Activated CD4-positive, alpha-beta T cell treated with anti-CD3 and anti-CD28 coated beads, Interleukin-2, amount 50 U/mL, for 1 hour (primary cell): ENCODE data around the gene NLGN2.
A peak's percentile ranks its signal among the peaks of the same experiment; 100 is the strongest.

Source experiments
- DNase-seq: peaks from one replicate; pipeline ENCODE4 v3.0.0-alpha.2; 2020

Gene NLGN2

GRCh38 chr17:7437950-7438614, 30.4 kb downstream of the NLGN2 start:
- DNase-seq = peak; percentile 57

DNA sequence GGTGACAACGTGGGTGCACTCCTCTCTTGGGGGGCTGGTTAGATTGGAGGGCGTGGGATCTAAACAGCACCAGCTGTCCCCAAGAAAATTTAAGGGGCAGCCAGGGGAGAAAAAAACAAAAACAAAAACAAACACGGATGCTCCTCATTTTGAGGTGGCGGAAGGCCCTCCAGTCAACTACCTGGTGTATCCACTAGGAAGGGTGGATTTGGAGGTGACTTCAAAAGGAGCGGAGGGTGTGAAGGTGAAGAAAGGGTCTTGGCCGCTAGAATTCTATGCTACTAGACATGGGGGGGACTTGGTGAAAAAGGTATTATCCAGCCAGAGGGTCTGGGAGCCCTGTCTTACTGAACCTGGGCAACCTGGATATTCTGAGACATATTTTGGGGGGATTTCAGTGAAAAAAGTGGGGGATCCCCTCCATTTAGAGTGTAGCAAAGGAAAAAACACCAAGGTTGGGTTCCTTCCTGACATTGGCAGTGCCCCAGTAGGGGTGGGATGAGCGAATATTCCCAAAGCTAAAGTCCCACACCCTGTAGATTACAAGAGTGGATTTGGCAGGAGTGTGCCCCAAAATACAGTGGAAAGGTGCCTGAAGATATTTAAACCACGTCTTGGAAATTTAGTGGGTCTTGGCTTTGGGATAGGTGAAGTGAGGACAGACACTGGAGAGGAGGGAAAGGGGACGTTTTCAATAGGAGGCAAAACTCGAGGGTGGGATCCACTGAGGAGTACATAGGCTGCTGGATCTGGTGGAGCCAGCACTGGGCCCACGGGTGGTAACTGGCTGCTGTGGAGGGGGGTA, 31.2 kb downstream of the NLGN2 start:
- DNase-seq = no peak

DNA sequence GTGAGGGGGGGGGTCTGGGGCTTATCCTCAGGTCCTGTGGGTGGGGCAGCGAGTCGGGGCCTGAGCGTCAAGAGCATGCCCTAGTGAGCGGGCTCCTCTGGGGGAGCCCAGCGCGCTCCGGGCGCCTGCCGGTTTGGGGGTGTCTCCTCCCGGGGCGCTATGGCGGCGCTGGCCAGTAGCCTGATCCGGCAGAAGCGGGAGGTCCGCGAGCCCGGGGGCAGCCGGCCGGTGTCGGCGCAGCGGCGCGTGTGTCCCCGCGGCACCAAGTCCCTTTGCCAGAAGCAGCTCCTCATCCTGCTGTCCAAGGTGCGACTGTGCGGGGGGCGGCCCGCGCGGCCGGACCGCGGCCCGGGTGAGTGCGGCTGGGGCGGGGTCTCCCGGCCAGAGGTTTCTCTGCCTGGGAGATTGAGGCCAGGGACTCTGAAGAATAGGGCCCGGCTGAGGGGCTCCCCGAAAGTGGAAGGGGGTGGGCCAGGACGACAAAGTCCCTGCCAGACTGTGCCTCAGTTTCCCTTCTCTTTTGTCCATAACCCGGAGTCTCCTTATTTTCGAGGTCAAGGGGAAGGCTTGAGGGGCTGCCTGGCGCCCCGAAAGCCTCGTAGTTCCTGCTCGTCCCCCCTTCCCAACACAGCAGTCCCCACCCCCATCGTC, 31.9 kb downstream of the NLGN2 start, which contains the start of gene FGF11:
TSS of gene FGF11 (plus strand) at position 51 of the 651 bp plus-strand sequence. CDS start at position 160, 109 bp downstream.
- DNase-seq = no peak

DNA sequence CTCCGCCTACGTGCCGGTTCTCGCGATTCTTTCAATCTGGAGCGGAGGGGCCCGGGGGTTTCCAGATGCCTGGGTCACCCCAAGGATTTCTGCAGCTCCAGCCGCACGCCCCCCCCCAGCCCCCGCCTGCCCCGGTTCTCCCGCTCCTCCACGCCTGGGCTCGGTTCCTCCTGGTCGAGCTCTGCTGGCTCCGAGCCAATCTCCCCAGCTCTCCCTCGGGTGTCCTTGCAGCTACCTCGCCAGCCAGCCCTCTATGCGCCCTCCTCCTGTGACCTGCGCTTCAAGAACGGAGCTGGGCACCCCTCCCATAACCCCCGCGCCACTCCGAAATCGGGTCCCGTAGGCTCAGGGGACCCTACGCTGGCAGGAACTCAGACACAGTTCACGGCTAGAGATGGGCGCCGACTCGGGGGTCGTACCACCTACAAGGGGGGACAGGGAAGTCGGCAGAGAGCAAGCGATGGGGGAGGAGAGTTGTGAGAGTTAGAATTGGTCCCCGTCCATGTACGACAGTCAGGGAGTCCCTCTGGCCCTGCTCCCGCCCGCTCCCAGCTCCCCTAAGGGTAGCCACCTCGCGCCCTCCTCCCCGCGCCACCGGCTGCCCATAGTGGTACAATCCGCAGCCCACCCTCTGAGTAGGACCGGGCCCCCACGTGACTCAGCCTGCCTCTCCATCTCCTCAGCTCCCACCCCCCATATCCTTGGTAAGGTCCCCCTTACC, 32.6 kb downstream of the NLGN2 start:
- DNase-seq = peak; percentile 12

DNA sequence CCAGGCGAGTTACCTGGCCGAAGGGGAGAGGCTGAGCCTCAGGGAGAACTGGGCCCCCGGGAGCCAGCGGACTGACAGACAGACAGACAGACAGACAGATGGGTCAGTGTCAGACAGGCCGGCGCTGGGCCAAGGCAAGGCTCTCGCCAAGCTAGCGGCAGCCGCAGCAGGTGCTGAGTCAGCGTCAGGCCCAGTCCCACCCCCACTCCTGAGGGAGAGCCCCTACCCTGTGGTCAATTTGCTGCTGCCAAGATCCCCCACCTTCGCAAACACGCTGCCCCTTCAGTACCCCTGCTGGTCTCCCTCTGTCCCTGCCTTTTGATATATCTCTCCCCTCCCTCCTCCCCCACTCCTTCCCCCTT, 33.2 kb downstream of the NLGN2 start:
- DNase-seq = no peak

GRCh38 chr17:7441266-7441665, 33.6 kb downstream of the NLGN2 start:
- DNase-seq = no peak

GRCh38 chr17:7442142-7442541, 34.5 kb downstream of the NLGN2 start:
- DNase-seq = no peak

- no peak for DNase-seq
Measured at GRCh38 chr17:7443499-7444485, 36.1 kb downstream of the NLGN2 start.

DNA sequence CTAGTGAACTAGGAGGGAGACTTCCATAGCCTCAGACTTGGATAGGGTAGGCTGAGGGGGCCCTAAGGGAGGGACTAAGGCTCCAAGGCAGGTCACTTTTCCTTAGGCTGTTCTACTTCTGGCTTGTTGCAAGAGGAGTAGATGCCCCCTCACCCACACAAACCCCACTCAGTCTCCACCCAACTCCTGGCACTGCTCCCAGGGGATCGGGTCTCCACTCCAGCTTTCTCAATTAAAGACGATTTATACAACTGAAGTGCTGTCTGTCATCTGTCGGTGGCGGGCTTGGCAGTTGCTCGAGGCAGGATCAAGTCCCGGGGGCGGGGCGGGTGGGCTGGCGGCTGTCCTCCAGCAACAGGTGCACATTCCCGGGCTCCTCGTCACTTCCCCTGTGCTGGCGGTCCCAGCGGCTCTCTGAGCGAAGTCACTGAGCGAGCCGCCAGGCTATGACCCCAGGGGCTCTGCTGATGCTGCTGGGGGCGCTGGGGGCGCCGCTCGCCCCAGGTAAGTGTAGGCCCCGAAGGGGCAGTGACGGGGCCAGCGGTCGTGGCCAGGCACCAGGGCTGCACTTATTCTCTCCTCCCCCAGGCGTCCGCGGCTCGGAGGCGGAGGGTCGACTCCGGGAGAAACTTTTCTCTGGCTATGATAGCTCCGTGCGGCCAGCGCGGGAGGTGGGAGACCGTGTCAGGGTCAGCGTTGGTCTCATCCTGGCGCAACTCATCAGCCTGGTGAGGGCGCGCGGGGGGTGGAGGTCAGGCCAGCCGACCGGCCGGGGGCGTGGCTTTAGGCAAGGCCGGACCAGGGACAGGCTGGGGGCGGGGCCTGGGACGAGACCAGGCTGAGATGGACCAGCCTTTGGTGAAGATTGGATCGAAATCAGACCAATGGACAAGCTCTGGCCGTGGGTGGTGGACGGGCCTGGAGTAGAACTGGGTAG, 37.3 kb downstream of the NLGN2 start, which contains the start of gene CHRNB1:
TSS of gene CHRNB1 (plus strand) at position 380 of the 937 bp plus-strand sequence. CDS start at position 447, 67 bp downstream.
- no peak for DNase-seq

DNA sequence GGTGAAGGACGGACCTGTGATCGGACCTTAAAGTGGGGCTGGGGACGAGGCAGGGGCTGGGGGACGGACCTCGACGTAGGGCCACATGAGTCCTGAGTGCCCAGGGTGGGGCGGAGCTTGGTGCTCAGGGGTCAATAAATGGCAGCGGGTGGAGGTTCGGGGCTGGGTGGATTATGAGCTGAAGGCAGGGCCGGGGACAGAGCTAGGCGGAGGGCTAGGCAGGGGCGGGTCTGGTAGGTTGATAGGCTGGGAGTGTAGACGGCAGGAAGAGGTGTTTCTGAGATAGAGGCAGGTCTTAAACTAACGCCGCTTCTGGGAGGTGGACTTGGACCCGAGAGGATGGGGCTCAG, 37.9 kb downstream of the NLGN2 start:
- peak; percentile 35 for DNase-seq

- no peak for DNase-seq
Measured at GRCh38 chr17:7448461-7448860, 40.8 kb downstream of the NLGN2 start.

GRCh38 chr17:7459961-7460545, 52.4 kb downstream of the NLGN2 start:
- DNase-seq = no peak

- no peak for DNase-seq
Measured at GRCh38 chr17:7460850-7461660, 53.4 kb downstream of the NLGN2 start.

GRCh38 chr17:7462474-7463371, 55.1 kb downstream of the NLGN2 start:
- DNase-seq = no peak

DNA sequence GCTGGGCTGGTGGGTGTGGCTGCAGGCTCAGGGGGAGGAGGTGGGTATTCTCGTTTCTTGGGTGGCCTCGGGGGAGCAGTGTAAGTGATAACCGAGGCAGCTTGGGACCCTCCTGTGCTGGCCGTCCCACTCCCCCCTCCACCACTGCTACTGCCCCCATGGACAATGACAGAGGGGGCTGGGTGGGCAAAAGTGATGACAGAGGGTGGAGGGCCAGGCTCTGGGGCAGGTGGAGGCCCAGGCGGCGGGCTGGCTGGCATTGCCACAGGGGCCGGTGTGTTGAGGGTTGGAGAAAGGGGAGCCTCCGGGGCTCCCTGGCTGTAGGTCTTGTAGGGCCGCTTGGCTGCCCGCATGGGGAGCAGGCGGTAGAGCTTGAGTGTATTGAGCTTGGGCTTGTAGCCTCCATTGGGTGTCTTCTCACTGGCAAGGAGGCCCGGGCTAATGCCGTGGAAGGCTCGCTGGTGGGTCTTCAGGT, 55.8 kb downstream of the NLGN2 start:
- no peak for DNase-seq

DNA sequence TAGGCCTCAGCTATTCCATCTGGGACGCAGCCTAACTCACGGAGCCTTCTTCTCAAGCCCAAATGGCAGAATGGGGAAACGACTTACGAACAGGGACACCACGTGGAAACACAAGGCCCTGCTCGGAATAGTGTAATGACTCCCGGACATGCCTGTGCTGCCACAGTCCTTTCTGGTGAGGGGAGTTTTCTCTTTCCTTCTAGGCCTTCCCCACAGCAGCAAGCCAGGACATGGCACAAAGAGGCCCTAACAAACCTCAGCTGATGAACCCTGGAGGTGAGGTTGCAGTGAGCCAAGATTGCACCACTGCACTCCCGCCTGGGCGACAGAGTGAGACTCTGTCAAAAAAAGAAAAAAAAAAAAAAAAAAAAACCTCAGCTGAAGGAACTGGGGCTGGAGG, 56.4 kb downstream of the NLGN2 start:
- no peak for DNase-seq

- no peak for DNase-seq
Measured at GRCh38 chr17:7465597-7466275, 58.1 kb downstream of the NLGN2 start.

- no peak for DNase-seq
Measured at GRCh38 chr17:7466318-7466638, 58.6 kb downstream of the NLGN2 start.
